Measurements from ENCODE around the gene EHD4. TPM values are rescaled to one million over a fixed set of nuclear protein-coding genes. Genes with fewer than 3 reads are reported as not detected.
A peak's percentile ranks its signal among the peaks of the same experiment; 100 is the strongest.

EHD4 gene
- polyA plus RNA-seq, 2 of the 4 experiments (the other 2 are of a cell fraction), result 8.2 to 9.0 TPM

GRCh38 chr15:41982133-41982930 lies 10.0 kb upstream of the EHD4 start:
- ChIA-PET POLR2A (no interaction called here), CTCF (interaction anchor here (1.6 to 13.7 kb wide), 4 partner anchors 8 to 103 kb away, joined by 6 to 247 read pairs (median 68); no protein-coding TSS in a partner anchor)
- Histone ChIP-seq H3K4me1 (no peaks in the 10 kb centered on the region), H3K9me3 (no peaks in the 10 kb centered on the region), H3K4me2 (no peak overlapping the region), H3K27ac (no peak overlapping the region), H3K4me3 (no peak overlapping the region)
- TF ChIP-seq HOXA7 (CRISPR knock-in tag; IDR thresholded peaks at IDR 0.05) (no peak), CHD2 (IDR thresholded peaks at IDR 0.05; ENCODE audit: low read length, partially characterized antibody) (no peak), REST (IDR thresholded peaks at IDR 0.05) (no peak), CBX2 (IDR thresholded peaks at IDR 0.05; ENCODE audit: borderline replicate concordance, low read depth) (no peak), HEYL (CRISPR knock-in tag; IDR thresholded peaks at IDR 0.05) (no peak), POLR2AphosphoS2 (conservative IDR thresholded peaks at IDR 0.05; ENCODE audit: low read length) (no peak), CBX8 (IDR thresholded peaks at IDR 0.05) (no peak), FOXS1 (CRISPR knock-in tag; IDR thresholded peaks at IDR 0.05) (no peak), MAX (IDR thresholded peaks at IDR 0.05) (no peak), ZNF302 (CRISPR knock-in tag; IDR thresholded peaks at IDR 0.05) (no peak), TFCP2L1 (CRISPR knock-in tag; IDR thresholded peaks at IDR 0.05) (no peak), MAFK (IDR thresholded peaks at IDR 0.05; ENCODE audit: partially characterized antibody) (no peak), RCOR1 (IDR thresholded peaks at IDR 0.05; ENCODE audit: low read depth, low read length) (no peak), PBX3 (IDR thresholded peaks at IDR 0.05) (no peak), USF2 (IDR thresholded peaks at IDR 0.05) (no peak), CEBPB (IDR thresholded peaks at IDR 0.05) (no peak)
- DNase-seq (ENCODE audit: low read depth in 1 of 2, low spot score in 1 of 2) (no peak), ATAC-seq (no peak), FAIRE-seq (no peak)
- WGBS (ENCODE audit: missing lambda C conversion rate), result 92% methylated on average over 10 of the region's 10 CpGs

GRCh38 chr15:41981371-41982132 lies 9.2 kb upstream of the EHD4 start:
- Histone ChIP-seq H3K4me1 (no peaks in the 10 kb centered on the region), H3K4me3 (no peak overlapping the region), H3K4me2 (no peak overlapping the region), H3K27ac (no peak overlapping the region), H3K9me3 (no peaks in the 10 kb centered on the region)
- ChIA-PET POLR2A (no interaction called here), CTCF (interaction anchor here (1.6 to 10.1 kb wide), 4 partner anchors 8 to 103 kb away, joined by 5 to 96 read pairs (median 24); no protein-coding TSS in a partner anchor)
- 86% methylated on average over 10 of the region's 10 CpGs for WGBS (ENCODE audit: missing lambda C conversion rate)
- FAIRE-seq (no peak), DNase-seq (ENCODE audit: low read depth in 1 of 2, low spot score in 1 of 2) (no peak), ATAC-seq (no peak)
- TF ChIP-seq RNF2 (IDR thresholded peaks at IDR 0.05; ENCODE audit: borderline replicate concordance, low read depth) (no peak), MAFK (IDR thresholded peaks at IDR 0.05; ENCODE audit: partially characterized antibody) (peak; percentile 65), PBX3 (IDR thresholded peaks at IDR 0.05) (no peak)

All from A549 (cell line).